HG02938 (cell line): ENCODE measurements around the gene NCAM2.
"Not testable (repeated sequence)": the region's sequence is repeated elsewhere in the genome, so short reads cannot be mapped to it uniquely, and the experiment has no call there.

ENCODE experiments used
- ATAC-seq: cut with Tn5 transposase; IDR thresholded peaks from one replicate; pipeline ENCODE4 v1.9.1; 2021; ENCODE audit warnings: mild to moderate bottlenecking, moderate library complexity; ENCODE audit not compliant: unreplicated experiment

The NCAM2 gene

GRCh38 chr21:21291883-21292569, 293.8 kb downstream of the NCAM2 start:
- no peak for ATAC-seq

GRCh38 chr21:21295303-21295702, 297.1 kb downstream of the NCAM2 start:
- no peak for ATAC-seq

GRCh38 chr21:21297211-21297610, 299.0 kb downstream of the NCAM2 start:
- ATAC-seq, result no peak

GRCh38 chr21:21301013-21301412, 302.8 kb downstream of the NCAM2 start:
- ATAC-seq, result no peak

GRCh38 chr21:21309510-21309909, 311.3 kb downstream of the NCAM2 start:
- ATAC-seq, result no peak

GRCh38 chr21:21324297-21324696, 326.1 kb downstream of the NCAM2 start:
- no peak for ATAC-seq

- ATAC-seq, result no peak
Measured at GRCh38 chr21:21332492-21332891, 334.3 kb downstream of the NCAM2 start.

- no peak for ATAC-seq
Measured at GRCh38 chr21:21341041-21341440, 342.8 kb downstream of the NCAM2 start.

- ATAC-seq, result no peak
Measured at GRCh38 chr21:21345296-21345695, 347.1 kb downstream of the NCAM2 start.

GRCh38 chr21:21345872-21346271, 347.7 kb downstream of the NCAM2 start:
- ATAC-seq, result no peak

GRCh38 chr21:21366277-21366676, 368.1 kb downstream of the NCAM2 start:
- no peak for ATAC-seq

- no peak for ATAC-seq
Measured at GRCh38 chr21:21367583-21367982, 369.4 kb downstream of the NCAM2 start.

- no peak for ATAC-seq
Measured at GRCh38 chr21:21373969-21374368, 375.8 kb downstream of the NCAM2 start.

- no peak for ATAC-seq
Measured at GRCh38 chr21:21383126-21383525, 384.9 kb downstream of the NCAM2 start.

GRCh38 chr21:21384977-21385376, 386.8 kb downstream of the NCAM2 start:
- ATAC-seq, result no peak

- ATAC-seq, result no peak
Measured at GRCh38 chr21:21385404-21385803, 387.2 kb downstream of the NCAM2 start.

GRCh38 chr21:21387916-21388315, 389.7 kb downstream of the NCAM2 start:
- ATAC-seq, result no peak

- ATAC-seq, result no peak
Measured at GRCh38 chr21:21394064-21394463, 395.9 kb downstream of the NCAM2 start.

GRCh38 chr21:21396424-21396823, 398.2 kb downstream of the NCAM2 start:
- no peak for ATAC-seq

GRCh38 chr21:21397464-21397863, 399.3 kb downstream of the NCAM2 start:
- ATAC-seq, result no peak

- no peak for ATAC-seq
Measured at GRCh38 chr21:21401444-21401843, 403.2 kb downstream of the NCAM2 start.

GRCh38 chr21:21402187-21402586, 404.0 kb downstream of the NCAM2 start:
- not testable (repeated sequence) for ATAC-seq

GRCh38 chr21:21404261-21404660, 406.1 kb downstream of the NCAM2 start:
- not testable (repeated sequence) for ATAC-seq
